Epithelial cell of esophagus (primary cell): ENCODE measurements around the gene MACROD2.

ENCODE experiments used
- DNase-seq: peaks from one replicate; pipeline ENCODE4 v3.0.0; 2010; ENCODE audit warnings: low read depth
- H3K4me3 ChIP-seq: 2 replicates; pipeline ENCODE4 v1.5.1; 2011; ENCODE audit warnings: mild to moderate bottlenecking, low read length, control low read depth
- TF ChIP-seq, protein P1 (sequence below): IDR thresholded peaks from 2 replicates; pipeline ENCODE4 v1.5.1; 2011; ENCODE audit warnings: low read depth, mild to moderate bottlenecking, low read length, control low read depth, inconsistent platforms; ENCODE audit not compliant: insufficient read depth; ENCODE audit errors: missing control alignments

Gene MACROD2

GRCh38 chr20:15498926-15499325 lies 1503.6 kb downstream of the MACROD2 start:
- no peak overlapping the region for H3K4me3 ChIP-seq
- TF ChIP-seq, protein P1, sequence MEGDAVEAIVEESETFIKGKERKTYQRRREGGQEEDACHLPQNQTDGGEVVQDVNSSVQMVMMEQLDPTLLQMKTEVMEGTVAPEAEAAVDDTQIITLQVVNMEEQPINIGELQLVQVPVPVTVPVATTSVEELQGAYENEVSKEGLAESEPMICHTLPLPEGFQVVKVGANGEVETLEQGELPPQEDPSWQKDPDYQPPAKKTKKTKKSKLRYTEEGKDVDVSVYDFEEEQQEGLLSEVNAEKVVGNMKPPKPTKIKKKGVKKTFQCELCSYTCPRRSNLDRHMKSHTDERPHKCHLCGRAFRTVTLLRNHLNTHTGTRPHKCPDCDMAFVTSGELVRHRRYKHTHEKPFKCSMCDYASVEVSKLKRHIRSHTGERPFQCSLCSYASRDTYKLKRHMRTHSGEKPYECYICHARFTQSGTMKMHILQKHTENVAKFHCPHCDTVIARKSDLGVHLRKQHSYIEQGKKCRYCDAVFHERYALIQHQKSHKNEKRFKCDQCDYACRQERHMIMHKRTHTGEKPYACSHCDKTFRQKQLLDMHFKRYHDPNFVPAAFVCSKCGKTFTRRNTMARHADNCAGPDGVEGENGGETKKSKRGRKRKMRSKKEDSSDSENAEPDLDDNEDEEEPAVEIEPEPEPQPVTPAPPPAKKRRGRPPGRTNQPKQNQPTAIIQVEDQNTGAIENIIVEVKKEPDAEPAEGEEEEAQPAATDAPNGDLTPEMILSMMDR, result no peak
- DNase-seq, result no peak

DNA sequence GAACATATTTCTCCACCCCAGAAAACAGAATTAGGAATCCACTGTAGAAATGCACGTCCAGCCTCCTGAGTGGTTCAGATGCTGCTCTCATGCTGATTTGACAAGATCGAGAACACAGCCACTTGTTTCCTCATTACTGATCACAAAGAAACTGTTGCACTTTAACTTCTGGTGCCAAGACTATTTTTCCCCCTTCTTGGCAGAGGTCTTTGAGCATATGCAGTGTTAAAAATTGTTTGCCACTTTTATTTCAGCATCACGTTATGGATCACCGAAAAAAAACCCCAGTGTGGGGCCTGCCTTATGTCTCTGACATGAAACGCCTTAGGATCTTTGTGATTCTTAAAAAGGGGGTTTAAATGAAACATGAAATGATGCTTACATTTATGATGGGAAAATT lies 1511.0 kb downstream of the MACROD2 start:
- no peak for DNase-seq
- TF ChIP-seq, protein P1, result no peak
- no peak overlapping the region for H3K4me3 ChIP-seq

GRCh38 chr20:15507151-15507550 lies 1511.8 kb downstream of the MACROD2 start:
- TF ChIP-seq, protein P1, result no peak
- H3K4me3 ChIP-seq, result no peak overlapping the region
- no peak for DNase-seq

- no peak overlapping the region for H3K4me3 ChIP-seq
- TF ChIP-seq, protein P1, result no peak
- DNase-seq, result no peak
These were observed 1516.2 kb downstream of the MACROD2 start for GRCh38 chr20:15511551-15511950.

DNA sequence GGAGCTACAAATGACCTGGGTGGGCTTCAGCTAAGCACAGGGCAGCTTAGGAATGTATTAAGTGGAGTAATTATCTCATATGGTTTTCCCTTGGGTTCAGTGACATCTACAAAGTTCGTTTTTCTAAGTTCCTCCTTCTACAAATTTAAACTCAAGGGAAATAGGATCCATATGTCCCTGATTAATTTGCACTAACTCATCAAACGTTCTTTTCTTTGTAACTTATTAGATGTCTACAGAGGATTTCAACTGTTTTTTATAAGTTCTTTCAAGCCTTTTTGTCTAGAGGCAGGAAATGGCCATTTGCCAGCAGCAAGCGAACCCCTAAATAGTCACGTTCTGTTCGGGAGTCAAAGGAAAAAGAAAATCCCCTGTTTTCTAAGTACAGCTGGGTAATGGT lies 1517.6 kb downstream of the MACROD2 start:
- DNase-seq, result no peak
- TF ChIP-seq, protein P1, result no peak
- H3K4me3 ChIP-seq, result no peak overlapping the region

DNA sequence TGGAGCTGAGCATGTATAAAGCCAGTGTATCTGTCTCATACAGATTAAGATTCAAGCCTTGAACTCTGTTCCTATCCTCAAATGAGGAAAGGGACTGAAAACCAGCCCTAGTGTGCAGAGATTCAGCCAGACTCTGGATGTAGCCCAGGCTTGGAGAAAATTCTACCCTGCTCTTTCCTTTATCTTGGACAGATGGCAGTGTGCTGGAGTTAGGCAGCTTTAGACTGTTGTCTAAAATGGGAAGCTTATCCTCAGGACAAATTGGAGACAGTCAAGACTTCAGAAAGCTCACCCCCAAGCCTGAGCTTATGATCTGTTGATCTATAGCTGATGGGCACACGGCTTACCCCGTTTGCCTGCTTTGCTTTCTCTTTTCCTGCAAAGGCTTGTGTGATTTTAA lies 1520.4 kb downstream of the MACROD2 start:
- no peak overlapping the region for H3K4me3 ChIP-seq
- no peak for DNase-seq
- TF ChIP-seq, protein P1, result no peak

- TF ChIP-seq, protein P1, result no peak
- no peak for DNase-seq
These were observed 1525.7 kb downstream of the MACROD2 start for GRCh38 chr20:15520930-15521524.

More at GRCh38 chr20:15520930-15521524, 1525.7 kb downstream of the MACROD2 start:
- H3K4me3 ChIP-seq, result no peak overlapping the region
